SU-DHL-6 (cell line): ENCODE measurements around the gene COP1.

Source experiments
- H2AFZ ChIP-seq: fragments of 200-600 bp; sonication (generic); 2 replicates; pipeline ENCODE4 v1.6.1; 2014; ENCODE audit warnings: low read depth, mild to moderate bottlenecking, moderate library complexity, mixed read lengths, antibody characterized with exemption, low read length; ENCODE audit not compliant: severe bottlenecking
- H3F3A ChIP-seq: fragments of 200-600 bp; shearing (Covaris generic); 2 replicates; pipeline ENCODE4 v1.6.0; 2016; ENCODE audit warnings: antibody characterized with exemption, mild to moderate bottlenecking; ENCODE audit not compliant: insufficient read depth
- H3K27ac ChIP-seq: fragments of 200-600 bp; sonication (generic); 2 replicates; pipeline ENCODE4 v1.5.1; 2016; ENCODE audit warnings: low read depth, mild to moderate bottlenecking, low read length, moderate library complexity, mixed read lengths
- H3K27me3 ChIP-seq: fragments of 200-600 bp; sonication (generic), shearing (Covaris generic); 2 replicates; pipeline ENCODE4 v1.6.0; 2014; ENCODE audit warnings: mild to moderate bottlenecking, low read length
- H3K36me3 ChIP-seq: fragments of 200-600 bp; sonication (generic); 2 replicates; pipeline ENCODE4 v1.6.1; 2014; ENCODE audit warnings: mild to moderate bottlenecking, low read length, mixed read lengths
- H3K4me2 ChIP-seq: fragments of 300-600, 200-600 bp; shearing (Covaris generic), sonication (generic); 2 replicates; pipeline ENCODE4 v1.6.0; 2014; ENCODE audit warnings: low read length, low read depth, mild to moderate bottlenecking; ENCODE audit not compliant: poor library complexity, severe bottlenecking
- H3K4me3 ChIP-seq: fragments of 200-600 bp; sonication (generic); 2 replicates; pipeline ENCODE4 v1.5.1; 2014; ENCODE audit warnings: antibody characterized with exemption, low read length, mild to moderate bottlenecking, mixed read lengths; ENCODE audit not compliant: insufficient read depth, poor library complexity, severe bottlenecking
- H3K79me2 ChIP-seq: fragments of 200-600 bp; sonication (generic); 2 replicates; pipeline ENCODE4 v1.6.1; 2014; ENCODE audit warnings: mild to moderate bottlenecking, low read length, moderate library complexity; ENCODE audit not compliant: insufficient read depth
- H3K9ac ChIP-seq: fragments of 200-600 bp; sonication (generic); 2 replicates; pipeline ENCODE4 v1.7.0; 2014; ENCODE audit warnings: mild to moderate bottlenecking, low read length
- H3K9me2 ChIP-seq: fragments of 200-600 bp; sonication (generic); replicated peaks from 2 replicates; pipeline ENCODE4 v1.6.1; 2014; ENCODE audit warnings: low read length; ENCODE audit not compliant: insufficient read depth
- H3K9me3 ChIP-seq: fragments of 200-600 bp; sonication (generic); 2 replicates; pipeline ENCODE4 v1.6.1; 2014; ENCODE audit warnings: low read length, mixed read lengths; ENCODE audit not compliant: insufficient read depth
- H4K20me1 ChIP-seq: fragments of 200-600 bp; sonication (generic); 2 replicates; pipeline ENCODE4 v1.6.1; 2014; ENCODE audit warnings: low read depth, mild to moderate bottlenecking, antibody characterized with exemption, low read length, moderate library complexity, mixed read lengths
- CTCF ChIP-seq: fragments of 200-600 bp; sonication (generic); IDR thresholded peaks from one replicate; pipeline ENCODE4 v1.5.1; 2017; ENCODE audit warnings: antibody characterized with exemption, mild to moderate bottlenecking, low read length, moderate library complexity; ENCODE audit not compliant: insufficient read depth, poor library complexity, severe bottlenecking
- EZH2phosphoT487 ChIP-seq: fragments of 200-600 bp; sonication (generic), shearing (Covaris generic); conservative IDR thresholded peaks from 2 replicates; pipeline ENCODE4 v1.6.1; 2018; ENCODE audit warnings: mild to moderate bottlenecking, antibody characterized with exemption, low read length, moderate library complexity, mixed read lengths

Gene COP1

GRCh38 chr1:176118985-176119384 lies 88.1 kb downstream of the COP1 start:
- H3K9me2 ChIP-seq, result no peaks in the 10 kb centered on the region
- no peaks in the 10 kb centered on the region for H3K27me3 ChIP-seq
- no peaks in the 10 kb centered on the region; the same call in 1 of the 2 replicates for H4K20me1 ChIP-seq
- H3K79me2 ChIP-seq, result 0 out of 2 replicates have a peak, but pooled peaks cover 11% of the 10 kb centered on the region
- no peaks in the 10 kb centered on the region for H3K9me3 ChIP-seq
- H3F3A ChIP-seq, result peaks cover 11% of the 10 kb centered on the region; the same call in 1 of the 2 replicates
- TF ChIP-seq CTCF (no peak), EZH2phosphoT487 (no peak)
- no peak overlapping the region for H3K27ac ChIP-seq
- H2AFZ ChIP-seq, result no peak overlapping the region
- no peak overlapping the region for H3K4me2 ChIP-seq
- H3K4me3 ChIP-seq, result no peak overlapping the region
- no peak overlapping the region for H3K9ac ChIP-seq
- peaks cover 42% of the 10 kb centered on the region for H3K36me3 ChIP-seq

- H3F3A ChIP-seq, result no peaks in the 10 kb centered on the region; the same call in 1 of the 2 replicates
- H3K9me3 ChIP-seq, result no peaks in the 10 kb centered on the region
- H3K4me2 ChIP-seq, result no peak overlapping the region
- no peaks in the 10 kb centered on the region; the same call in 1 of the 2 replicates for H4K20me1 ChIP-seq
- no peak overlapping the region for H3K4me3 ChIP-seq
- no peaks in the 10 kb centered on the region for H3K27me3 ChIP-seq
- no peaks in the 10 kb centered on the region; the same call in 1 of the 2 replicates for H3K79me2 ChIP-seq
- no peaks in the 10 kb centered on the region for H3K9me2 ChIP-seq
- H3K36me3 ChIP-seq, result peaks cover 53% of the 10 kb centered on the region
- no peak overlapping the region for H3K27ac ChIP-seq
- H3K9ac ChIP-seq, result no peak overlapping the region
- no peak for TF ChIP-seq CTCF
- TF ChIP-seq EZH2phosphoT487, result no peak
- H2AFZ ChIP-seq, result no peak overlapping the region
Measured at GRCh38 chr1:176111835-176112234, 95.3 kb downstream of the COP1 start.

- Histone ChIP-seq H3K9me2 (no peaks in the 10 kb centered on the region), H4K20me1 (no peaks in the 10 kb centered on the region; the same call in 1 of the 2 replicates), H3K79me2 (no peaks in the 10 kb centered on the region; the same call in 1 of the 2 replicates), H3K4me3 (no peak overlapping the region), H3K27me3 (no peaks in the 10 kb centered on the region), H3K9me3 (no peaks in the 10 kb centered on the region), H2AFZ (no peak overlapping the region), H3K36me3 (peaks cover 41% of the 10 kb centered on the region; the same call in 1 of the 2 replicates), H3F3A (no peaks in the 10 kb centered on the region; the same call in 1 of the 2 replicates), H3K9ac (no peak overlapping the region), H3K4me2 (no peak overlapping the region), H3K27ac (no peak overlapping the region)
- TF ChIP-seq EZH2phosphoT487, result no peak
- no peak for TF ChIP-seq CTCF
Measured at GRCh38 chr1:176110203-176110602, 96.9 kb downstream of the COP1 start.
